Peyer's patch (tissue), 4 donors: ENCODE measurements around the gene CRYBG3. TPM values are rescaled to one million over a fixed set of nuclear protein-coding genes. Genes with fewer than 3 reads are reported as not detected.

Experiments used
- DNase-seq, 3 donors: peaks; one replicate each; pipeline ENCODE4 v3.0.0-alpha.2; 2017 to 2019
- H3K27ac ChIP-seq, 4 donors: fragments of 200-600 bp; sonication (generic); one replicate each; pipeline ENCODE4 v1.5.1; 2016 to 2019
- H3K27me3 ChIP-seq, 2 donors: fragments of 200-600 bp; sonication (generic); one replicate each; pipeline ENCODE4 v1.5.1; 2019
- H3K36me3 ChIP-seq, 3 donors: fragments of 200-600 bp; sonication (generic); one replicate each; pipeline ENCODE4 v1.5.1; 2016 to 2019
- H3K4me1 ChIP-seq, 4 donors: fragments of 200-600 bp; sonication (generic); one replicate each; pipeline ENCODE4 v1.5.1; 2016 to 2019
- H3K4me3 ChIP-seq, 4 donors: fragments of 200-600 bp; sonication (generic); 1 replicate in 3 of 4; 2 replicates in 1 of 4; pipeline ENCODE4 v1.5.1; 2016 to 2019; ENCODE audit warnings: mild to moderate bottlenecking in 1 of 4
- H3K9me3 ChIP-seq, 4 donors: fragments of 200-600 bp; sonication (generic); one replicate each; pipeline ENCODE4 v1.5.1; 2016 to 2019; ENCODE audit warnings: mild to moderate bottlenecking in 1 of 4
- POLR2A ChIP-seq, 2 donors: fragments of 450-650 bp; IDR thresholded peaks; one replicate each; pipeline ENCODE4 v1.5.1; 2017; ENCODE audit warnings: antibody characterized with exemption in 2 of 2, mild to moderate bottlenecking in 2 of 2, moderate library complexity in 2 of 2
- total RNA-seq, 4 donors: library from RNA; depleted of rRNA; stranded (reverse); fragments of >200 nt; gene quantifications; one replicate each; pipeline ENCODE4 v1.1.0, GENCODE V29; 2016
- TF ChIP-seq, protein P1 (sequence below), 6 experiments: fragments of 450-650 bp in 4 of 6; fragments of 200-600 bp in 2 of 6; sonication (generic) in 1 of 6; IDR thresholded peaks; one replicate each; pipeline ENCODE4 v1.5.1; 2017 to 2019; ENCODE audit warnings: antibody characterized with exemption in 6 of 6, mild to moderate bottlenecking in 3 of 6, moderate library complexity in 1 of 6

The CRYBG3 gene
- total RNA-seq, 4 donors from 2014 or later = 11.4 to 47.0 (median 16.9) TPM

DNA sequence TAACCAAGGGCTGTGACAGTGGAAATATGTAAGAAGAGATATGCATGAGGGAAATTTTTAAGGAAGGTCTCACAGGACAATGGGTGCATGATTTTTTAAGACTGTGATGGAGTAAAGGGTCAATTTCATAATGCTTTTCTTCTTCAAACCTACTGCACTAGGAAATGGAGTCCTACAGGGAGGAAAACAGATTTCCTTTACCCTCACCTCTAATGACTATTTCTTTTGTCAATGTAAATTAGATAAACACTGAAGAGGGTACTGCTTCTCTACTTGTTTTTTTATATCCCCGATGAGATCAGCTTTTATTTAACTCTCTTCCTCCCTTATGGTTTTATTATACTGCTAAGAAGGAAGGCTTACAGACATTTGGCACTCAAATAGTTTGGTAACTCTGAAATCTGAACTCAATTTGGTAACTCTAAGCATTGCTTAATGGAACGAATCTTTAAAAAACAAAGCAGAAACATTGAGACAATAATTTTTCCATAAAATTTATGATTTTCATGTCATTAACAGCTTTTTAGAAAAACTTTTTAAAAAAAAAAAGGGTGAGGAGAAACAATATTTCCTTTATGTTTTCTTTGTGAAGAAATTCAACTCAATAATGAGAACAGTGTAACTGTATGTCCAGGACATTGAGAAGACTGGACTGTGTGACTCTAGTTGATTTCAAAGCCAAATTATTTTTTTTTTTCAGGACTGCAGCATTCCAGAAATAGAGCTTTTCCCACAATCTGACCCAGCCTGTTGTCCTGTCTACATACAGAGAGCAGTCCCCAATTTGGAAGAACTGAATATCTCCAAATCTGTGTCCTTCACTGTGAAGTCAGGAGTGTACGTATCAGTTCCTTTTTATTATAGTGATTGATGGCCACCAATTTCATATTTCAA is 64.4 kb downstream of the CRYBG3 start:
- peaks cover 0 to 7% (median 0%) of the 10 kb centered on the region in 4 donors for H3K4me1 ChIP-seq
- H3K27me3 ChIP-seq = no peaks in the 10 kb centered on the region
- H3K27ac ChIP-seq = no peak overlapping the region
- no peak for DNase-seq
- H3K4me3 ChIP-seq = no peak overlapping the region
- peaks cover 0 to 46% (median 0%) of the 10 kb centered on the region in 3 donors for H3K36me3 ChIP-seq
- no peaks in the 10 kb centered on the region for H3K9me3 ChIP-seq
- TF ChIP-seq, protein P1, sequence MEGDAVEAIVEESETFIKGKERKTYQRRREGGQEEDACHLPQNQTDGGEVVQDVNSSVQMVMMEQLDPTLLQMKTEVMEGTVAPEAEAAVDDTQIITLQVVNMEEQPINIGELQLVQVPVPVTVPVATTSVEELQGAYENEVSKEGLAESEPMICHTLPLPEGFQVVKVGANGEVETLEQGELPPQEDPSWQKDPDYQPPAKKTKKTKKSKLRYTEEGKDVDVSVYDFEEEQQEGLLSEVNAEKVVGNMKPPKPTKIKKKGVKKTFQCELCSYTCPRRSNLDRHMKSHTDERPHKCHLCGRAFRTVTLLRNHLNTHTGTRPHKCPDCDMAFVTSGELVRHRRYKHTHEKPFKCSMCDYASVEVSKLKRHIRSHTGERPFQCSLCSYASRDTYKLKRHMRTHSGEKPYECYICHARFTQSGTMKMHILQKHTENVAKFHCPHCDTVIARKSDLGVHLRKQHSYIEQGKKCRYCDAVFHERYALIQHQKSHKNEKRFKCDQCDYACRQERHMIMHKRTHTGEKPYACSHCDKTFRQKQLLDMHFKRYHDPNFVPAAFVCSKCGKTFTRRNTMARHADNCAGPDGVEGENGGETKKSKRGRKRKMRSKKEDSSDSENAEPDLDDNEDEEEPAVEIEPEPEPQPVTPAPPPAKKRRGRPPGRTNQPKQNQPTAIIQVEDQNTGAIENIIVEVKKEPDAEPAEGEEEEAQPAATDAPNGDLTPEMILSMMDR (IDR thresholded peaks at IDR 0.05) = no peak
- TF ChIP-seq POLR2A (IDR thresholded peaks at IDR 0.05) = no peak

DNA sequence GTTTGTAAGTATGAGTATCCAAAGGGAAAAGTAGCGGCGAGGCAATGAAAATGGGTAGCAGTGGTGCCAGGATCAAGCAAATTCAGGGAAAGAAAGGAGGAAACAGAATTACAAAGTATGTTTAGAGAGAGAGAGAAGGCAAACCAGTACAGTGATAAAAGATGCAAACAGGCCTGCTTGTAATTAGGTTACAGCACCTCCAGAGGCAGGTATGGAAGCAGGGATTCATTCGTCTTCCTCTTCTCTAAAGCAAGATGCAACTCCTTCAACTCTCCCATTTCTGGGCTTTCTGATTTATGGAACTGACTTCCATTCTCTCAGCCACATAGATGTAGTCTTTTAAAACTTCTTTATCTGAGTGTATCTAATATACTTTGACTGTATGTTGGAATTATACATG is 68.0 kb downstream of the CRYBG3 start:
- no peak overlapping the region for H3K4me3 ChIP-seq
- H3K36me3 ChIP-seq = peaks cover 0 to 48% (median 0%) of the 10 kb centered on the region in 3 donors
- no peak overlapping the region for H3K27ac ChIP-seq
- H3K4me1 ChIP-seq = no peaks in the 10 kb centered on the region
- H3K9me3 ChIP-seq = no peaks in the 10 kb centered on the region
- no peak for TF ChIP-seq POLR2A (IDR thresholded peaks at IDR 0.05)
- TF ChIP-seq, protein P1 (IDR thresholded peaks at IDR 0.05) = no peak
- DNase-seq = no peak
- H3K27me3 ChIP-seq = no peaks in the 10 kb centered on the region

DNA sequence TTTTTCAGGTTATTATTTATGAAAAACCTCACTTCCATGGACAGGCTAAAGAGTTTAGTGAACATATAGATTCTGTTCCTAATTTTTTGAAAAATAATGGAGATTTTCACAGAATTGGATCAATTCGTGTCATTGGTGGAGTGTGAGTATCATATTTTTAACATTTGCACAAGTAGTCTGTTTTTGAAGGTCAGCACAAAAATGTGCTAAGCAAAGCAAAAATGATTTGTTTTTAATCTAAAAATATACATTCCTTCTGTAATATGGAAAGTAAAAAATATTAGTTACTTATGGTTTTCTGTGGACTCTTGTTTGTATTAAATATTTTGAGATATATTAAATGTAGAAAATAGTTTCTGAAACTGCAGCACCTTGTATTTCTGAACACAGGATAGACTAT is 71.0 kb downstream of the CRYBG3 start:
- Histone ChIP-seq H3K4me3 (no peak overlapping the region), H3K9me3 (no peaks in the 10 kb centered on the region), H3K27ac (no peak overlapping the region), H3K36me3 (peaks cover 0 to 38% (median 0%) of the 10 kb centered on the region in 3 donors), H3K27me3 (no peaks in the 10 kb centered on the region), H3K4me1 (no peaks in the 10 kb centered on the region)
- no peak for DNase-seq
- TF ChIP-seq POLR2A (IDR thresholded peaks at IDR 0.05) = no peak
- TF ChIP-seq, protein P1 (IDR thresholded peaks at IDR 0.05) = no peak

DNA sequence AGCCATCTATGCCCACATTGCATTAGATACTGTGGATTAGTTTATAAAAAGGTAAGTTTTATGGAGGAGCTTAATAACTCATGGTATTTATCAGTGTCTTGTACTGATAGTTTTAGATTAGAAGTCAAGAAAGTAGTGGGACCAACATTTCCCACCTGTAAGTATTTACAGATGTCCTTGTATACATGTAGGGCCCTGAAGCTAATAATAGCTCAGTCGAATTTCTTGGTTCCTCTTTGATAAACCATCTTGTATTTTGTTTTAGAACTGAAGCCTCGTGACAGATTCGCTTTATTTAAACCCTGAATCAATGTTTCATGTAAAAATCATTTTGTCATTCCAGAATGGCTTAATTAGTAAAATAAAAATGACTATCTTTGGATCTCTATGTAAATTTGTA is 73.4 kb downstream of the CRYBG3 start:
- H3K9me3 ChIP-seq = no peaks in the 10 kb centered on the region
- H3K27ac ChIP-seq = no peak overlapping the region
- H3K4me3 ChIP-seq = no peak overlapping the region
- no peaks in the 10 kb centered on the region for H3K4me1 ChIP-seq
- no peak for TF ChIP-seq POLR2A (IDR thresholded peaks at IDR 0.05)
- TF ChIP-seq, protein P1 (IDR thresholded peaks at IDR 0.05) = no peak
- no peaks in the 10 kb centered on the region for H3K27me3 ChIP-seq
- no peak for DNase-seq
- H3K36me3 ChIP-seq = peaks cover 0 to 15% (median 0%) of the 10 kb centered on the region in 3 donors

DNA sequence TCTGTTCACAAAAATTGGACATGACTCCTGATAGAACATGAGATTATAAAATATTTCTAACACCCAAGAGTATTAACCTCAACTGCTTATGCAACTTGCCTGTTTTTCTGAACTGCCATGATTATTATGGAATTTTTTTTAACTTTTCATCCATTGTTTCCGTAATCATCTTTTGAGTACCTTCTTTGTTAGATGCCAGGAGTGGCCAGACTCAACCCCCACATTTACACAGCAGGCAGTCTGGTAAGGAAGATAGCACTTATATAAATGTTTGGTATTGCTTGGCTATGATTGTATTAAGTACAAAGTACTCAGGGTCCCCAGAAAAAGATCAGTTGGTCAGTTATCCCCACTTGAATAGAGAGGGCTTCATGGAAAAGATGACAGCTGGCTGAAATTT is 74.3 kb downstream of the CRYBG3 start:
- DNase-seq = no peak
- Histone ChIP-seq H3K36me3 (peaks cover 0 to 12% (median 0%) of the 10 kb centered on the region in 3 donors), H3K4me3 (no peak overlapping the region), H3K27ac (no peak overlapping the region), H3K9me3 (no peaks in the 10 kb centered on the region), H3K4me1 (no peaks in the 10 kb centered on the region), H3K27me3 (no peaks in the 10 kb centered on the region)
- no peak for TF ChIP-seq POLR2A (IDR thresholded peaks at IDR 0.05)
- TF ChIP-seq, protein P1 (IDR thresholded peaks at IDR 0.05) = no peak
